HG03575 (cell line): ENCODE data around the gene UNC119B.

Experiments used
- ATAC-seq: cut with Tn5 transposase; IDR thresholded peaks from one replicate; pipeline ENCODE4 v1.9.1; 2021; ENCODE audit not compliant: unreplicated experiment, insufficient number of reproducible peaks, low FRiP score; ENCODE audit errors: extremely low read depth

UNC119B gene

DNA sequence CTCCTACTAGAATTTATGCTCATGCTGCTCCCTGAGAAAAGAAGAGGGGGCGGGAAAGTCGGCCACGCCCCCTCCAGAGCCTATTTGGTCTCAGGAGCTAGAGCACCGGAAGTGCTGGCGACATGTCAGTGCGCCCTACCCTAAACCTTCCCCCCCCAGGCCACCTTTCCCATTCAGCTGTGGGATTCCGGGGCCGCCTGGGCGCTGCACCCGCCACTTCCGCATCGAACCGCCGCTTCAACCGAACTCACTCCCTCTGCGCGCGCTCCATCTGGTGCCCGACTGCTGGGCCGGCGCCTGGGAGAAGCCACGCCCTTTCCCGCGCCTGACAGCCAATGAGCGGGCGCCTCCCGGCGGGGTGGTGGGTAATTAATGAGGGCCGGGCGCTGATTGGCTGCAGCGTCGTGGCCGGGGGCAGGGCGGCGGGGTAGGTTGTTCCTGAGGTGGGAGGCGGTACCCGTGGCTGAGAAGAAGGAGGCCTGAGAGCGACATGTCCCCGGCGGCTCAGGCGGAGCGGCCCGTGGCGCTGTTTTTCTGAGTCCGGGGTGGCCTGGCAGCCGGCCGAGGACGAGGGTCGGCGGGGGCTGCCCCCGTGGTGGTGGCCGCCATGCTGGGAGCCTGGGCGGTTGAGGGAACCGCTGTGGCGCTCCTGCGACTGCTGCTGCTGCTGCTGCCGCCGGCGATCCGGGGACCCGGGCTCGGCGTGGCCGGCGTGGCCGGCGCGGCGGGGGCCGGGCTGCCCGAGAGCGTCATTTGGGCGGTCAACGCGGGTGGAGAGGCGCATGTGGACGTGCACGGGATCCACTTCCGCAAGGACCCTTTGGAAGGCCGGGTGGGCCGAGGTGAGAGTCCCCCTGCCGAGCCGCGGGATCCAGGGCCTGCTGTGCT is 23.3 kb upstream of the UNC119B start, which contains the start of gene MLEC:
Gene MLEC, plus strand, starts transcription at position 460 of the 888 bp plus-strand sequence. Its CDS starts 148 bp downstream, at position 608.
- peak; percentile 37 for ATAC-seq

DNA sequence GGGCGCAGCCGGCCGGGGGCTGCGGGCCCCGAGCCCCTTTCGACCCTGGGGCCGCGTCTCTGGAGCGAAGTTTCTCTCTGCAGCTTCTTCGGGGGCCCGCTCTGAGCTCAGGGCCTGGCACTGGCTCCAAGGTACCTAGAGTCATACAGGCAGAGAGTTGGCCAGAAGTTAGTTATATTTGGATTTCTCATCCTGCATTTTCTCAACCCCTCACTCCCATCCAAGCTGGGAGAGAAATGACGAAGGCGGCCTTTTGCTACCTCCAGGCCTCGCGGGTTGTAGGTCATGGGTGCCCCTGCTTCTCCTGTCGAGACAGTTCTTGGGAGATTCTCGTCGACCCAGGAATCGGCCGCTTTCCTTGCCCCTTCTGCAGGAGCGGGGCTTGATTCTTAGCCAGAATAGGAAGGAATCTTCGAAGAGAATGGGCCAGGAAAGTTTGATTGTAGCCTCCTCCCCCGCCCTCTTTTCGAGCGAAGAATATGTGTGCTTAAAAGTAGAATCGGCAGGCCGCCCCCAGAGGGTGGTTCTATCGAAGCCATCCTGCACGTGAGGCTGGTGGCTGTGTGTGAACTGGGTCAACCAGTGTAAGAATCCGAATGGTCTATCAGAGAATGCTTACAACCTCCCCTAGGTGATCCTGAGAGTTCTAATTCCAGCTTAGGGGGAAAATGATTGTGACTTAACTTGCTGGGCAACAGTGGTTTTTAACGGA is 22.5 kb upstream of the UNC119B start:
- ATAC-seq = no peak

DNA sequence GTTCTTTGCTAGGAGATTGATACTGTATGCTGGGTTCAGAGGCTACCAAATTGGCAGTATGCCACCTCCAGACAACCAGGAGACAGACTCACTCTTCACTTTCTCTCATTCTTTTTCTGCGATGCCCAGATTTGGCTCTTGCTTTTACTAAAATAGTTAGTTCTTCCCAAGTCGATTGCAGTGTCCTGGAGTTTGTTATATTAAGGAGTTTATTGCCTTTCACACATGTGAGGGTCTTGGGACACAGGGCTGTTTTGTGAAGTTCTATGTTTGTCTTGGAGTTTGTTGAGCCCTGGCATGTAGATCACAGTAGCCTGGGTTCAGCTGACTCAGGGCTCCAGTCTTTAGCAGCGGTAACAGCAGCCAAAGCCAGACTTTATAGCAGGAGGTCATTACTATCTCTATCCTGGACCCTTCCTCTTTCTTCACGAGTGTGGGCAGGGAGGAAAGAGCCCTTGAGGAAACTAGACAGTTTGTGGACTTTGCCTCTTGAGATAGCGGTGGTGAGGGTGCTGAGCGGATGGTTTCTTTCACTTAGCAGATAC is 21.7 kb upstream of the UNC119B start:
- ATAC-seq = no peak

DNA sequence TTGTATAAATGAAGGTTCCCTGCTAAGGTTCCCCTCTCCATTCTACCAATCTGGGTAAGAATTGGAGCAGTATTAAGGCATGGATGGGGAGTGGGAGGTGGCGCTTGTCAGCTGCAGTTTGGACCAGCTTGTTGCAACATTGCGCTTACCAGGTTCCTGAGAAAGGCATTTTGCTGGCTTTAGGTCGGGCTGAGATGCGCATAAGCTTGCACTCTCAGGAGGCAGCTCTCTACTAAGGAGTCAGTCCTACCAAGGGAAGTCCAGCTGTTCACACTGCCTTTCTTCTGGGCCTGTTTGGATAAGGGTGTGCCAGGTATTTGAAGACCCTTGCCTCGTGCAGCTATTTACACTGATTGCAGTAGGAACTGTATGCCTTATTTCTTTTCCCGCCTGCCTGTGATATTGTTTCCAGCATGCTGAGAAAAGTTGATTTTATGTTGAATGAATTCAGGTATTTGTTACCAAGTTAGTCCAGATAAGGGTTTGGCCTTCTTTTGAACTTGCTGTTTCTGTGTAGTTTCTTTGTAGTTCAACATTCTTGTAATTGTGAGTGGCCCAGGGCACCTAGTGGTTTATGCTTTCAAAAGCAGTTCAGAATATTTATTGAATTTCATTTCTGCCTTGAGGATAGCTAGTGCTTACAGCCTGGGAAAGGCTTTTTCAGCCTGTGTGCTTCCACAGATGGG is 20.7 kb upstream of the UNC119B start:
- no peak for ATAC-seq

DNA sequence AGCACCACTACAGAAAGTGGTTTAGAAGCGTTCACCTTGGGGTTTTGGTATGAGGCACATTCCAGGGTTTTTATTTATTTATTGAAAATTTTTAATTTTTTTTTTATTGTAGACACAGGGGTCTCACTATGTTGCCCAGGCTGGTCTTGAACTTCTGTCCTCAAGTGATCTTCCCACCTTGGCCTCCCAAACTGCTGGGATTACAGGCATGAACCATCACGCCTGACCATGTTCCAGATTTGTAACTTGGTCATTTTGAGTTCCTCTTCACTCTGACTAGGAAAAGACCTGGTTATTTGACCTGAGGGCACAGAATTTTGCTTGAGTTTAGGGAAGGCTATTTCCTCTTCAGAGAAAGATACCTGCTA is 20.2 kb upstream of the UNC119B start:
- ATAC-seq = no peak

DNA sequence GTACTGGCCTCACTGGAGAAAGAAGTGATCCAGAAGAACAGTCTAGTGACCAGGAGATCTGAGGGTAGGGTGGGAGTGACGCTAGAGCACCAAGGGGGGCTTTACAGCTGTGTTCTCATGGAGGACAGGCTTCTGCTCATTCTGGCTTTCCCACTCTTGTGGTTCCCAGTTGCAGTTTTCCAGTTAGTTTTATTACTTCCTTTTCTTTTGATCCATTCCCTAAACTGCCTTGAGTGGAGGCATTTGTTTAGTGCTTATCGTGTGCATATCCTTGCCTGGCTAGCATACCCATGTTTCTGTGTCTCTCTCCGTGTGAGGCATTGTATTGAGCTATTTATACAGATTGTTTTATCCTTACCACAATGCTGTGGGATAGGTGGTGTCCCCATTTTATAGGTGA is 19.3 kb upstream of the UNC119B start:
- no peak for ATAC-seq

DNA sequence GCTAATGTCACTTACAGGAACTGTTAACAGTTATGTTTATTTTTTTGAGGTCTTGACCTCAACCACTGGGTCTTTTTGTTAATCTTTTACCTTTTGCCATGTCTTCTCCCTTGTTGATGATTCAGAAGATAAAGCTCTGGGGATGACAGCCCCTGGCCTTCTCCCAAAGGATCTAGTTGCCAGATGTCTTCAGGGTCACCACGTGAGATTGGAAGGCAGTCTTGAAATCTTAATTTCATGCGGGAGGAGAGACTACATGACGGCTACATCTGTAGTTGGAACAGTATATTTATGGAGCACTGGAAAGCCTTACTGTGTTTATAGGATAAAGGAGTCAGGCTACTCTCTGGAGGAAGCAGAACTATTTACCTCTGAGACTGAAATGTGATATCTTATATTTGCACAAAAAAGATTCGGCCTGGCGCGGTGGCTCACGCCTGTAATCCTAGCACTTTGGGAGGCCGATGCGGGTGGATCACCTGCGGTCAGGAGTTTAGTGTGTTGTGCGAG is 17.7 kb upstream of the UNC119B start:
- ATAC-seq = no peak

DNA sequence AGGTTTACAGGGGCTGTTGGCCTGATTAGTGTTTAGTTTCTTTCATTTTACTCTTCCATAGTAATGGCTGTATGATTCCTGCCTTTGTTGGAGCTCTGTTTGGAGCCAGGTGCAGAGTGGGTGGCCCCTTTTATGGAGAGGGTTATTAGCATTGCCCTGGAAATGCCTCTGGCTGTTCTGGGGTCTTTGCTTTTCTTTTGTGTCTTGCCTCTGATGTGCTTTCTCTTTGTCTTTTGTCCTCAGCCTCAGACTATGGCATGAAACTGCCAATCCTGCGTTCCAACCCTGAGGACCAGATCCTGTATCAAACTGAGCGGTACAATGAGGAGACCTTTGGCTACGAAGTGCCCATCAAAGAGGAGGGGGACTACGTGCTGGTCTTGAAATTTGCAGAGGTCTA is 16.4 kb upstream of the UNC119B start:
- ATAC-seq = no peak

DNA sequence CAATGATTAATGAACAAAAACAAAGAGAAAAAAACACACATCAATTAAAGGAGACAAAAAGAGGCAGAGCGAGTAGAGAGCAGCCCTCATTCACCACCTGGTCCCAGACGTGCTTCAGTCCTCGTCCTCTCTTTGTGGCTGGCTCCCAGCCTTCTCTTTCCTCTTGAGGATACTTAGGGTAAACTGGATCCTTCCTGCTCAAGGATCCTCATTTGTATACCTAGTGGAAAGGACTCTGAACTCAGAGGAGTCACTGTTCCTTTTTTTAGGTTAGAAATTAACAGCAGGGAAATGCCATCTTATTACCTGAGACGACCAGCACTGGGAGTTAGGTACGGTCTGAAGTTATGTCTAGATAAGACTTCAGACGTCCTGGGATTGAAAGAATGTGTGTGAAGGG is 13.6 kb upstream of the UNC119B start:
- ATAC-seq = no peak

DNA sequence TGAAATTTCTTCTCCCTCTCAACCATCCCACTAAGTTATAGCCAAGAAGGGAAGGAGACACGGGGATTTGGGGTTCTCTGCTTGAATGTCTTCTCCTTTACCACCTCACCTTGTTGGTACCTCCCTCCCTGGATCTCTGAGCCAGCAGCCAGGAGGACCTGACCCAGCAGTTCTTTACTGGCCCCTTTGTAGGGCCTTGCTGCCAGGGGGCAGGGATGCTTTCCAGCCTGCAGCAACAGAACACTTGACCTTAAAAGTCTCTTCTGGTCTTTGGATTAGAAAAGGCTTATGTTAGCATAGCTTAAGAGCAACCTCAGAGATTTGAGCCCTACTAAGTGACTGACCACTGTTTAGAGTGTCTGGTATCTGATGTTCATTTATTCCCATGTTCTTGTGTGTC is 12.9 kb upstream of the UNC119B start:
- ATAC-seq = no peak

DNA sequence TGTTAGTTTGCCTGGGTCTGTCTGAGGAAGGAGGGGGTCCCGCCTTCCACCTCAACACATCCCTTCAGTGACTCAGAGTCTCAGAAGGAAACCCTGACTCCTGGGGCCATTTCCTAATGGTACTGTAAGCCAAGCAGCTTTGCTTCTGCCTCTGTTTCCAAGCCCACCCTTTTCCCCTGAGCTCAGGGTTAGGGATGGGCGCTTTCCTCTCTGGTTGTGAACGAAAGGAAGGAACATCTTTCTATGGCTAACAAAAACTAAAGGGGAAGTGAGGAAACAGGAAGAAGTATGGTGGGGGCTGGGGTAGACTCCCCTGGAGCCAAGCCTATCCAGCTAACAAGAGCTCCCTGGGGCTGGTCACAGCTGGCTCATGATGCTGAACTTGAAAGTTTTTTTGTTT is 11.6 kb upstream of the UNC119B start:
- no peak for ATAC-seq

DNA sequence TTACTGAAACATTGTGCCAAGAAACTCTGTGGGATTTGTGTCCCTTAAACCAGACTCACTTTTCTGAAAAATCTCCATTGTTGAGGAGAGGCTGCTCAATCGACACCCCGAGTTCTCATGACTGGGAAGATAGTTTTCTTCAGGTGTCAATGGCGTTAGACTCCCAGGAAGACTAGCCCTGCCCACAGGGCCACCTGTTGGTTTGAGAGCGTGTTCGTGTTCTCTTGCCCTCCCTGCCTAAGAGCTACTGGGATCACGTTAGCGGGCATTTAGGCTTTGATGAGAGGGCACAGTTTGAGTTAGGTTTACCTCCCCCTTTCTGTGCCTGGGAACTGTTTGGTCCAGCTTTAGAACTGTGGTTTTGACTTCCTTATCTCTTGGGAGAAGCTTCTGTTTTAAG is 10.7 kb upstream of the UNC119B start:
- no peak for ATAC-seq

DNA sequence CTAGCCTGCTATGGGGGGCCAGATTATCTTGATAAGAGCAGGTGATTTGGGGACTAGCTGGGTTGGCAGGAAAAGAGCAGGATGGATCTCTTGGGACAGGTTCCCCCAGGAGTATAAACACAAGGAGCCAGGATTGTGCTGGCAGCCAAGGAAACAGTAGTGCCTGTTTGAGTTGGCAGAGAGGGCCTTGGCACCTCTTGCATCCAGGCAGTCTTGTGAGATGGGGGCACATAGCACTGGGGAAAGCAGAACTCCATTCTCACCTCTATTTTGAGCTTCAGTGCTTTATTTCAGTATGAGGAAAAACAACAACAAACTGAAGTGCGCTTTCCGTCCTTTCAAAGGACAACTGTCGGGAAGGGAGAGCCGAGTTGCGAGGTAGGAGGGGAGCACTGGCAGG is 9.4 kb upstream of the UNC119B start:
- ATAC-seq = no peak

DNA sequence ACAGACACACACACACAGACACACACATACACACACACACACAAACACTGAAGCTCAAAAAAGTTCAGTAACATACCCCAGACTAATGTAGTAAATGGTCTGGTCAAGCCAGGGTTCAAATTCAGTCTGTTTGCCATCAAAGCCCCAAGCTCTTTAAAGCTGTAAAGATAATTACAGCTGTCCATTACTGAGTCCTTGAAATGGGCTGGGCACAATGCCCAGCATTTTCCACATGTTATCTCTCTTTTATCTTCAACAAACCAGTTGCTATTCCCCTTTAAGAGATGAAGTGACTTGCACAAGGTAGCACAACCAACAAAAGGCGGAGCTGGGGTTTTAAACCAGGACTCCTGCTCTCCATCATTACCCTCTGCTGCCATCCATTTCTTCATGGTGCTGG is 7.6 kb upstream of the UNC119B start:
- no peak for ATAC-seq

DNA sequence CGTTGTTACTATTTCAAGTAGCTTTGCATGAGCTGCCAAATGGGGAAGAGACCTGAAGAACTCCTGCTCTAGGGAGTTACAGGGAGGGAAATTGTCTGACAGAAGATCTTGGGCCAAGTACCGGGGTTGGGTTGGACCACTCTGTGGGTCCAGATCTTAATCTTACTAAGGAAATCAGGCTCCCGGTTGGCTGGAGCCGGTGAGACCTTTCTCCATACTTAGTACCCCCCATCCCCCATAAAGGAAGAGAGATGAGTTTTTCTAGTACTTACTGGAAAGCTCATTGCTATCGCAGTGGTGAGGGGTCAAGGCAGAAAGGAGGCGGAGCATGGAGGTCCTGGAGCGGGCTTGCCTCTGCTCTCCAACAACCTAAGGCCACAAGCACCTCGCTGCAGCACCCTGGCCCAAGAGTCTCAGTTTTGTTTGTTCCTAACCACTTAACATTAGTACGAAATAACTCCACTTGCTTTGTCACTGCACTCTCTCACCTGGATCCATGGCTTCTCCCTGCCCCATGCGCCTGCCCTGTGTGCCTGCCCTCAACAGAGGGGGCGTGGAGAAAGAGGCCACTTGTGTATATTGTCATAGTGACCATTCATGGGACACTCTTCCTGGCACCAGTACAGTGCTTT is 6.8 kb upstream of the UNC119B start:
- ATAC-seq = no peak

DNA sequence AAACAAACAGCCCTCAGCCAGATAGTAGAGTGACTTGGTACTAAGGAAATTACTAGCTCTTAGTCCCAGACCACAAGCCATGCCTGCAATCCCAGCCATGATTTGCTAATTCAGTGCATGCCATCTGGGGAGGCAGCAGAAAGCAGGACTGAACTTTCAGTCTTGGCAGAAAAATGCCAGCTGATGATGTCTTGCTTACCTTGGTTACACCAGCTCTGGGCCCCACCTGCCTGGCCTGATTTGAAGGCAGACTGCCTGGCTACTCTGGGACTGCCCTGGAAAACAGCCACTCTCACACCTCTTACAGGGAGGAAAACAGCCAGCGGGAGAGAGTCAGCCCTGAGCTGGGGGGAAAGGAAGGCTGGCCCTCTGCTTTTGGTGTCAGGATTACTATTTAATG is 4.6 kb upstream of the UNC119B start:
- no peak for ATAC-seq

DNA sequence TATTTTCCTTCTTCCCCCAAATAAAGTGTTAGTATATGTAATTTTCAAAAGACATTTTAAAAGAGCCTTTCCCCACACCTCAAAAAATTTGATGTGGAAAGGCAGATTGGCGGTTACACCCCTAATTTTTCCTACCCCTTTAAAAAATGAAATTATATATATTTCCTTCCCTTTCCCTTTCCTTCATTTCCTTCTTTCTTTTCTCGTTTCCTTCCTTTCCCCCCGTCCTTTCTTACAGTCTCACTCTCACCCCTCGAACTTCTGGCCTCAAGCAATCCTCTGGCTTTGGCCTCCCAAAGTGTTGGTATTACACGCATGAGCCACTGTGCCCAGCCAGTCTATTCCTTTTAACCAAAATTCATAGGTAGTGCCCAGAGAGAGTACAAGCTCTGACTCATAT is 4.2 kb upstream of the UNC119B start:
- no peak for ATAC-seq

DNA sequence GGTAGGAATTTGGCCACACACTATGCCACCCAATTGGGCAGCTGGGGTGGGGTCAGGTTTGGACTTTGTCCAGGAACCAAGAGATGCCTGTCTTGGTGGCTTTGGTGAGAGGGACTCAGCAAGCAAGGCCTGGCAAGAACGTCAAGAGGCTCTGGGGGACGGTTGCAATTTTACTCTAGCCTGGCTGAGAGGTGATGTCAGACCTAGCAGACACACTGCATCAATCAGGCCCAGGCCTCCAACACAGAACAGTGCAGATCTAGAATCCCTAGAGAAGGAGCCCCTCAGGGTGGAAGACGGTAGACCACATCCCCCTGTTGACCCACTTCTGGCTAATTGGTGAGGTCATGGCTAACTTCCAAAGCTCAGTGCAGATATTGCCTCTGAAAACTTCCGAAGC is 1.6 kb upstream of the UNC119B start:
- no peak for ATAC-seq

DNA sequence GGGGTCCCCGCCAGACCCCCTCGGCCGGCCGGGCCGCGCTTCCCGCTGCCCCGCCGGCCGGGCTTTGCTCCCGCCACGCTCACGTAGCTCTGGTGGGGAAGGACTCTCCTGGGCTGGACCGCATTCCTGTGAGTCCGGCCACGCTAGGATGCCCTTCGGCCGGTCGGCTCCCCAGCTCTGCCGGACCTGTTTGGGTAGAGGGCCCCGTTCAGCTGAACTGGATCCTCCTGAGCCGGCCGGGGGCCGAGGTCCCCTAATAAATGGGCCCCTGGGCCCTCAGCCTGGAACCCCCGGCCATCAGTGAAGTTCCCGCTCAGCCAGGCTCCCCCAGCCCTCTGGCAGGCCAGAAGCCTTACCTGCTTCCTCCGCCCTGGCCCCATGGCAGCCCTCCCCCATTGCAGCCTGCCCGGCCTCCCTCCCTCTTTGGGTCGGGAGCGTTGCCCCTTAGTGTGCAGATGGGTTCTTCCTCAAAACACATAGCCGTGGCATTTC is 593 bp downstream of the UNC119B start:
- no peak for ATAC-seq
